Breast epithelium (tissue), 3 donors: ENCODE results near the gene SATB1.

Experiments
- POLR2A ChIP-seq: fragments of 450-650 bp; IDR thresholded peaks from one replicate; pipeline ENCODE4 v1.6.1; 2016; ENCODE audit warnings: antibody characterized with exemption, mild to moderate bottlenecking, moderate library complexity
- TF ChIP-seq, protein P1 (sequence below), 3 donors: fragments of 450-650 bp; IDR thresholded peaks; one replicate each; pipeline ENCODE4 v1.5.1; 2016 to 2017; ENCODE audit warnings: antibody characterized with exemption in 3 of 3, mild to moderate bottlenecking in 3 of 3, moderate library complexity in 3 of 3

GRCh38 chr3:18376682-18377081 is 48.5 kb downstream of the SATB1 start:
- no peak for TF ChIP-seq POLR2A
- TF ChIP-seq, protein P1, sequence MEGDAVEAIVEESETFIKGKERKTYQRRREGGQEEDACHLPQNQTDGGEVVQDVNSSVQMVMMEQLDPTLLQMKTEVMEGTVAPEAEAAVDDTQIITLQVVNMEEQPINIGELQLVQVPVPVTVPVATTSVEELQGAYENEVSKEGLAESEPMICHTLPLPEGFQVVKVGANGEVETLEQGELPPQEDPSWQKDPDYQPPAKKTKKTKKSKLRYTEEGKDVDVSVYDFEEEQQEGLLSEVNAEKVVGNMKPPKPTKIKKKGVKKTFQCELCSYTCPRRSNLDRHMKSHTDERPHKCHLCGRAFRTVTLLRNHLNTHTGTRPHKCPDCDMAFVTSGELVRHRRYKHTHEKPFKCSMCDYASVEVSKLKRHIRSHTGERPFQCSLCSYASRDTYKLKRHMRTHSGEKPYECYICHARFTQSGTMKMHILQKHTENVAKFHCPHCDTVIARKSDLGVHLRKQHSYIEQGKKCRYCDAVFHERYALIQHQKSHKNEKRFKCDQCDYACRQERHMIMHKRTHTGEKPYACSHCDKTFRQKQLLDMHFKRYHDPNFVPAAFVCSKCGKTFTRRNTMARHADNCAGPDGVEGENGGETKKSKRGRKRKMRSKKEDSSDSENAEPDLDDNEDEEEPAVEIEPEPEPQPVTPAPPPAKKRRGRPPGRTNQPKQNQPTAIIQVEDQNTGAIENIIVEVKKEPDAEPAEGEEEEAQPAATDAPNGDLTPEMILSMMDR (IDR thresholded peaks at IDR 0.05): no peak
